ENCODE measurements around the gene RDM1.

DNA sequence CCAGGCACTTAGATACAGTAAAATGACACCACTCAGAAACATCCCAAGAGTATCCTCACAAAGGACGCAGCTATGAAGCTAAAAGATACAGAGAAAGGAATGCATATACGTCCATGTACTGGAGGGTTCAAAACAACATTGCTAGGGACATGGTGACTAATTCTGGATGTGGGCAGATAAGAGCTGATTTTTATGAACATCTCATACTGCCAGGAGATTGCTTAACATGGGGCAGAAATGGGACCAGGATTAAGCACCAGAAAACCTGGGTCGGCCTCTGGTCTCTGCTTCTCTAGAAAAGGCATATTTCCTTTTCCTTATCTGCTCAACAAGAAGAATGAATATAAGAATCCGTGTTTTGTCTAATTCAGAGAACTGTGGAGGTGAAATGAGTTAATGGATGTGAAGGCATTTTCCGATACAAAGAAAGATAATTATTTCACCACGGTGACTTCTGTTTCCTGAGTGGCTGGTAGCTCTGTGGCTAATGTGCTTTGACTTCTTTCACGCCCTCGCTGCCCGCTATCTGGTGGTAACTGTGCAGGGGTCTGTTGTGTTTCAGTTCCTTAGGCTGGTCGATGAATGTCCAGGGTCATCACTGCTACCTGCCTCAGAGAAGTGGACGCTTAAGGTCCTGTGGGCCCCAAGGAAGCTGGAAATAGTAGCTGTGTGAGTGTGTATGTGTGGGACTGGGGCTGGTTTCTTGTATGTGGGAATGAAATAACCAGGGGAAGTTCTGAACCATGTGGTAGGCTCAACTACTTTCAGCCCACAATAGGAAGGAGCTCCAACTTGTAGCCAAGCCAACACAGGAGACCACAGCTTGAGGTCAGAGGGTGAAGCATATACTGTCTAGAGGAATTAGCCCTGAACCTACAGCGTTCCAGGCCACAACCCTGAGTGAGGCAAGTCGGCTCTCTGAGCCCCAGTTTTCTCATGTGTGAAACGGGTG, 34.7 kb downstream of the RDM1 start:
- TF ChIP-seq GATA2 (IDR thresholded peaks at IDR 0.05; ENCODE audit: low read depth, low read length) (no peak), GATA3 (IDR thresholded peaks at IDR 0.05; ENCODE audit: low read depth, low read length) (no peak)

Measured in SH-SY5Y (cell line).